ENCODE results near the gene SLC35C1. TPM values are rescaled to one million over a fixed set of nuclear protein-coding genes. Genes with fewer than 3 reads are reported as not detected.

The SLC35C1 gene
- total and polyA plus RNA-seq, 2 donors (not counting 3 experiments of a cell fraction or from before 2014, with no cell fraction given) = 8.5 to 19.8 TPM

GRCh38 chr11:45812581-45813548 is 7.9 kb downstream of the SLC35C1 start:
- Histone ChIP-seq H3K27me3 (ENCODE audit: control insufficient read depth in 2 of 2, insufficient read depth in 2 of 2, low read length in 2 of 2) (no peaks in the 10 kb centered on the region), H3K4me1 (ENCODE audit: control insufficient read depth, extremely low read depth, insufficient read depth, low read length) (peaks cover under 1% of the 10 kb centered on the region), H3K9ac (replicated peaks; ENCODE audit: extremely low read depth, insufficient read depth, low read length) (no peak overlapping the region), H3K4me3 (replicated peaks in 1 of 3; ENCODE audit: insufficient read depth in 1 of 3, low read depth in 1 of 3, low read length in 3 of 3) (no peak overlapping the region), H3K9me1 (replicated peaks; ENCODE audit: control insufficient read depth, extremely low read depth, insufficient read depth, low read length) (no peaks in the 10 kb centered on the region), H3K36me3 (ENCODE audit: control insufficient read depth in 2 of 2, extremely low read depth in 1 of 2, insufficient read depth in 2 of 2, low read length in 2 of 2) (peaks cover 9 to 17% of the 10 kb centered on the region in 2 experiments), H3K9me3 (replicated peaks; ENCODE audit: control insufficient read depth, insufficient read depth, low read length) (no peaks in the 10 kb centered on the region), H4K20me1 (replicated peaks; ENCODE audit: control insufficient read depth, extremely low read depth, insufficient read depth, low read length) (no peaks in the 10 kb centered on the region), H3K27ac (ENCODE audit: insufficient read depth, low read depth, low read length) (no peak overlapping the region), H3K79me2 (ENCODE audit: control insufficient read depth, insufficient read depth, low read length) (peaks cover 2% of the 10 kb centered on the region), H2AFZ (ENCODE audit: low read depth, low read length) (no peak overlapping the region), H3K4me2 (ENCODE audit: insufficient read depth, low read length) (no peak overlapping the region)
- no peak for DNase-seq (ENCODE audit: low read depth, low spot score)
- TF ChIP-seq MYC (IDR thresholded peaks at IDR 0.05; ENCODE audit: low read depth, low read length) = no peak
- FAIRE-seq = no peak
- intact Hi-C loops (cut with micrococcal nuclease) (no loop called here), dilution Hi-C loops (cut with MboI; ENCODE audit: extremely low pct_ligation_motif_present, low sequenced_read_pairs) (no loop called here)
- ChIA-PET POLR2A (no interaction called here), CTCF (interaction anchor here (1.8 kb wide), 1 partner anchor 41 kb away, joined by 6 read pairs; no protein-coding TSS in a partner anchor)
- BruUV-seq (replicated peaks) = no TSS peak

- H2AFZ ChIP-seq (ENCODE audit: low read depth, low read length) = no peak overlapping the region
- H3K4me3 ChIP-seq (replicated peaks in 1 of 3; ENCODE audit: insufficient read depth in 1 of 3, low read depth in 1 of 3, low read length in 3 of 3) = no peak overlapping the region
- ChIA-PET POLR2A (no interaction called here), CTCF (interaction anchor here (0.8 to 1.3 kb wide), 2 partner anchors 10 to 16 kb away, joined by 3 to 5 read pairs; partner anchors contain the start of gene SLC35C1)
- H3K27ac ChIP-seq (ENCODE audit: insufficient read depth, low read depth, low read length) = no peak overlapping the region
- no peaks in the 10 kb centered on the region for H3K79me2 ChIP-seq (ENCODE audit: control insufficient read depth, insufficient read depth, low read length)
- no peaks in the 10 kb centered on the region for H4K20me1 ChIP-seq (replicated peaks; ENCODE audit: control insufficient read depth, extremely low read depth, insufficient read depth, low read length)
- intact Hi-C loops (cut with micrococcal nuclease) = no loop called here
- no peak for DNase-seq (ENCODE audit: low read depth, low spot score)
- H3K27me3 ChIP-seq (ENCODE audit: control insufficient read depth in 2 of 2, insufficient read depth in 2 of 2, low read length in 2 of 2) = no peaks in the 10 kb centered on the region
- BruUV-seq (replicated peaks) = no TSS peak
- no peaks in the 10 kb centered on the region for H3K9me1 ChIP-seq (replicated peaks; ENCODE audit: control insufficient read depth, extremely low read depth, insufficient read depth, low read length)
- dilution Hi-C loops (cut with MboI; ENCODE audit: extremely low pct_ligation_motif_present, low sequenced_read_pairs) = no loop called here
- H3K4me2 ChIP-seq (ENCODE audit: insufficient read depth, low read length) = no peak overlapping the region
- no peak for TF ChIP-seq POLR2A (IDR thresholded peaks at IDR 0.05; ENCODE audit: low read depth, low read length)
- TF ChIP-seq GATA2 (IDR thresholded peaks at IDR 0.05; ENCODE audit: insufficient read depth, insufficient read length, low read depth, low read length) = no peak
- TF ChIP-seq EZH2 (IDR thresholded peaks at IDR 0.05; ENCODE audit: borderline replicate concordance, low read depth, low read length, severe bottlenecking) = no peak
- TF ChIP-seq JUN (IDR thresholded peaks at IDR 0.05; ENCODE audit: borderline replicate concordance, insufficient read depth, insufficient read length, low read depth) = no peak
- TF ChIP-seq FOS (IDR thresholded peaks at IDR 0.05; ENCODE audit: borderline replicate concordance, insufficient read depth, low read length) = no peak
- TF ChIP-seq CTCF (IDR thresholded peaks at IDR 0.05; ENCODE audit: extremely low read depth in 1 of 2, insufficient read depth in 1 of 2, low read depth in 1 of 2, low read length in 2 of 2) = no peak
- no peak for TF ChIP-seq POLR2AphosphoS5 (IDR thresholded peaks at IDR 0.05; ENCODE audit: insufficient read depth, low read depth, low read length)
- TF ChIP-seq MYC (IDR thresholded peaks at IDR 0.05; ENCODE audit: low read depth, low read length) = no peak
- TF ChIP-seq MAX (IDR thresholded peaks at IDR 0.05; ENCODE audit: insufficient read depth, insufficient read length) = no peak
- H3K4me1 ChIP-seq (ENCODE audit: control insufficient read depth, extremely low read depth, insufficient read depth, low read length) = no peaks in the 10 kb centered on the region
- peak; percentile 18 for FAIRE-seq
- no peaks in the 10 kb centered on the region for H3K9me3 ChIP-seq (replicated peaks; ENCODE audit: control insufficient read depth, insufficient read depth, low read length)
- peaks cover 8 to 14% of the 10 kb centered on the region in 2 experiments for H3K36me3 ChIP-seq (ENCODE audit: control insufficient read depth in 2 of 2, extremely low read depth in 1 of 2, insufficient read depth in 2 of 2, low read length in 2 of 2)
- H3K9ac ChIP-seq (replicated peaks; ENCODE audit: extremely low read depth, insufficient read depth, low read length) = no peak overlapping the region
Measured at GRCh38 chr11:45815747-45816146, 10.8 kb downstream of the SLC35C1 start.
